CD4-positive, alpha-beta T cell treated with Interleukin-2 at 100 ng/mL for 4 hours (primary cell): ENCODE results near the gene KCNE4.
"Not testable (repeated sequence)": the region's sequence is repeated elsewhere in the genome, so short reads cannot be mapped to it uniquely, and the experiment has no call there.

Experiments used
- DNase-seq: peaks from one replicate; pipeline ENCODE4 v3.0.0-alpha.2; 2020; ENCODE audit warnings: low spot score

The KCNE4 gene

GRCh38 chr2:223058952-223059716, 7.1 kb downstream of the KCNE4 start:
- DNase-seq: no peak

- no peak for DNase-seq
Observed at GRCh38 chr2:223060201-223060825, 8.3 kb downstream of the KCNE4 start.

- DNase-seq: no peak
Observed at GRCh38 chr2:223062396-223062795, 10.4 kb downstream of the KCNE4 start.

- no peak for DNase-seq
Observed at GRCh38 chr2:223065107-223065506, 13.1 kb downstream of the KCNE4 start.

GRCh38 chr2:223066721-223067120, 14.7 kb downstream of the KCNE4 start:
- DNase-seq: no peak

- DNase-seq: no peak
Observed at GRCh38 chr2:223068071-223068470, 16.1 kb downstream of the KCNE4 start.

- DNase-seq: no peak
Observed at GRCh38 chr2:223069465-223069864, 17.5 kb downstream of the KCNE4 start.

- no peak for DNase-seq
Observed at GRCh38 chr2:223069988-223070387, 18.0 kb downstream of the KCNE4 start.

GRCh38 chr2:223071139-223071538, 19.1 kb downstream of the KCNE4 start:
- no peak for DNase-seq

- no peak for DNase-seq
Observed at GRCh38 chr2:223072826-223073225, 20.8 kb downstream of the KCNE4 start.

- no peak for DNase-seq
Observed at GRCh38 chr2:223075301-223076270, 23.6 kb downstream of the KCNE4 start.

GRCh38 chr2:223076573-223076972, 24.6 kb downstream of the KCNE4 start:
- no peak for DNase-seq

GRCh38 chr2:223078482-223078881, 26.5 kb downstream of the KCNE4 start:
- DNase-seq: no peak

- DNase-seq: no peak
Observed at GRCh38 chr2:223079378-223079777, 27.4 kb downstream of the KCNE4 start.

GRCh38 chr2:223079925-223080324, 27.9 kb downstream of the KCNE4 start:
- DNase-seq: no peak

GRCh38 chr2:223080790-223081360, 28.9 kb downstream of the KCNE4 start:
- DNase-seq: not testable (repeated sequence)

- DNase-seq: no peak
Observed at GRCh38 chr2:223081789-223082188, 29.8 kb downstream of the KCNE4 start.

GRCh38 chr2:223082706-223083105, 30.7 kb downstream of the KCNE4 start:
- no peak for DNase-seq

GRCh38 chr2:223083402-223084070, 31.5 kb downstream of the KCNE4 start:
- DNase-seq: no peak

- no peak for DNase-seq
Observed at GRCh38 chr2:223084873-223085272, 32.9 kb downstream of the KCNE4 start.

- no peak for DNase-seq
Observed at GRCh38 chr2:223086370-223086981, 34.5 kb downstream of the KCNE4 start.
